Esophagus muscularis mucosa (tissue), 3 donors: ENCODE results near the gene EFCAB3.
"Not testable (repeated sequence)": the region's sequence is repeated elsewhere in the genome, so short reads cannot be mapped to it uniquely, and the experiment has no call there.

Experiments used
- POLR2A ChIP-seq: fragments of 450-650 bp; IDR thresholded peaks from one replicate; pipeline ENCODE4 v1.6.1; 2017; ENCODE audit warnings: antibody characterized with exemption, moderate library complexity, mild to moderate bottlenecking, low read depth
- POLR2AphosphoS5 ChIP-seq, 2 donors: sonication (generic); formaldehyde crosslinking; IDR thresholded peaks; one replicate each; pipeline ENCODE4 v1.6.1; 2017; ENCODE audit warnings: antibody characterized with exemption in 2 of 2
- TF ChIP-seq, protein P1 (sequence below), 3 experiments: fragments of 200-600 bp in 2 of 3; fragments of 450-650 bp in 1 of 3; sonication (generic) in 2 of 3; IDR thresholded peaks; one replicate each; pipeline ENCODE4 v1.5.1; 2017 to 2019; ENCODE audit warnings: antibody characterized with exemption in 3 of 3, mild to moderate bottlenecking in 2 of 3, moderate library complexity in 1 of 3

DNA sequence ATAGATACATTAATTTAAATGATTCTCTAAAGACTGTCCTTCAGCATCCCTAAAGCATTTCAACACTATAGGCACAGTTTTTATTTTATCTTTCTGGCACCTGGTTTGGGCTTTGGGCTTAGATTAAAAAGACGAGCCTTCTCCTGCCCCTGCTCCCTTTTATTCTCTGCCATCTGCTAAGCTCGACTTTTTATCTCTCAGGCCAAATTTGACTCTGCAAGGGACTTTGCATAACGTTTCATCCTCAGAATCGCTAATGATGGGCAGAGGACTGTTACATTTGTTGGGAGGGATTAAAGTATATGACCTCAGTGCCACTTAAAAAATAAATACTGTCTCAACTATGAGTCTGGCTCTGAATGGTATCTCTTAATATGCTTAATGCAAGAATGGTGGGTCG, 72.7 kb downstream of the EFCAB3 start:
- TF ChIP-seq, protein P1, sequence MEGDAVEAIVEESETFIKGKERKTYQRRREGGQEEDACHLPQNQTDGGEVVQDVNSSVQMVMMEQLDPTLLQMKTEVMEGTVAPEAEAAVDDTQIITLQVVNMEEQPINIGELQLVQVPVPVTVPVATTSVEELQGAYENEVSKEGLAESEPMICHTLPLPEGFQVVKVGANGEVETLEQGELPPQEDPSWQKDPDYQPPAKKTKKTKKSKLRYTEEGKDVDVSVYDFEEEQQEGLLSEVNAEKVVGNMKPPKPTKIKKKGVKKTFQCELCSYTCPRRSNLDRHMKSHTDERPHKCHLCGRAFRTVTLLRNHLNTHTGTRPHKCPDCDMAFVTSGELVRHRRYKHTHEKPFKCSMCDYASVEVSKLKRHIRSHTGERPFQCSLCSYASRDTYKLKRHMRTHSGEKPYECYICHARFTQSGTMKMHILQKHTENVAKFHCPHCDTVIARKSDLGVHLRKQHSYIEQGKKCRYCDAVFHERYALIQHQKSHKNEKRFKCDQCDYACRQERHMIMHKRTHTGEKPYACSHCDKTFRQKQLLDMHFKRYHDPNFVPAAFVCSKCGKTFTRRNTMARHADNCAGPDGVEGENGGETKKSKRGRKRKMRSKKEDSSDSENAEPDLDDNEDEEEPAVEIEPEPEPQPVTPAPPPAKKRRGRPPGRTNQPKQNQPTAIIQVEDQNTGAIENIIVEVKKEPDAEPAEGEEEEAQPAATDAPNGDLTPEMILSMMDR (IDR thresholded peaks at IDR 0.05): not testable (repeated sequence)
- not testable (repeated sequence) for TF ChIP-seq POLR2AphosphoS5 (IDR thresholded peaks at IDR 0.05); POLR2A
